G401.6 (cell line): ENCODE results near the gene PLA2G3.

Experiments
- FAIRE-seq: peaks from 2 replicates; lab custom pipeline; 2012; peaks lifted over from hg19 to GRCh38; lab: Jason Lieb, UNC

The PLA2G3 gene

DNA sequence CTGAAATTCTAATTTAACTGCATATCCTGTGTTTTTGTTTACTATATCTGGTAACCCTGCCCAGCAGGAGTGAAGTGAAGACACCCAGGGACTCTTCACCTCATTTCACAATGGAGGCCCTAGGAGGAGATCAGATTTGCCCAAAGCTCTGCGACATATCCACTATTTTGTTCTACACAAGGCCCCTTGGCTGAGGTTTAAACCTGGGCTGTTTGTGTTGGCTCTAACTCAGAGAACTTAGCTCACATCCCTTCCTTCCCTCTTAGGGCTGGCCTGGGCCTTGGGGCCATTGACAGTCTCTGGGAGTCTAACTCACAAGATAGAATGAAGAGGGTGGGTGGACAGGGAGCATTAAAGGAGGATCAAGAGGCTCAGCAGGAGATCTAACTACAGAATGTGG, 8.2 kb upstream of the PLA2G3 start:
- no peak for FAIRE-seq

DNA sequence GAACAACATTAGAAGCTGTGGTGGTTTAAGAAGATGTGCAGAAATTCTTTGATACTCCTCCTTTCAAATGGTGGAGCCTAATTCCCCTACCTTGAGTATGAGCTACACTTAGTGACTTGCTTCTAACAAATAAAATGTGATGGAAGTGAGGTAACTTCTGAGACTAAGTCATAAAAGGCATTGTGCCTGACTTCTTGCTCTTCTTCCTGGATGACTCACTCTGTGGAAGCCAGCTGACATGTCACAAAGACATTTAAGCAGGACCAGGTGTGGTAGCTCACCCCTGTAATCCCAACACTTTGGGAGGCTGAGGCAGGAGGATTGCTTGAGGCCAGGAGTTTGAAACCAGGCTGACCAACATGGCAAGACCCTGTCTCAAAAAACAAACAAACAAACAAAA, 3.9 kb upstream of the PLA2G3 start:
- FAIRE-seq, result no peak

DNA sequence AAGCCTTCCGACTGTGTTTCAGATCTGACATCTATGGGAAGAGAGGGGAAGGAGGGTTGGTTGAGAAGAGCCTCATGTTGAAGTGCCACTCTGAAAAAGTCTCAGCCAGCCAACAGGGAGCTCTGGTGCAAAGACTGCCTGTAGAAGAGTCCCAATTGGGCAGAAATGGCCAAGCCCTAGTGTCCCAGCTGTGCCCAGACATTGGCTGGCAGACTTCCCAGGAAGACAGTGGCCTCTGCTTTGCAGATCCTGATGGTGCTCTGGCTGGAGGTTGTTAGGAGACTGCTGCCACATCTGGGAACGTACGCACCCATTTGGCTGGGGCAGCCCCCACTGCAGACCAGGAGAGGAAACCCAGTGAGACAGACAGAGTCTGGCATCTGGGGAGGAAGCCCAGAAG, 3.2 kb upstream of the PLA2G3 start:
- no peak for FAIRE-seq

DNA sequence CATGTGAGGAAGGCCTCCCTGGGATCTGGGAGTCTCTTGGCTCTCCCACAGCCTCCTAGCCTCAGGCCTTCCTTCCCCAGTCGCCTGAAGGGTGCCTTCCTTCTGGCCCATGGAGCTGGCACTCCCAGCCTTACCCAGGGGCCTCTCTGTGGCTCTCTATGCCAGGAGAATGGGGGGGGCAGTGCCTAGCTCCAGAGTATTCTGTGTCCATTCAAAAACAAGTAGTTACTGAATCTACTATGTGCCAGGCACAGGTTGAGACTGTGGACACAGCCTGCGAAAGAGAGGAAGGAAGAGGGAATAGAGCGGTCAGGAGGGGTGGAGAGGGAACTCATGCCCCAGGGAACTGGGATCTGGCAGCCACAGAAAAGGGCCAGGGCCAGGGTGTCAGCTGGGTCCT, 2.7 kb upstream of the PLA2G3 start:
- FAIRE-seq, result no peak

DNA sequence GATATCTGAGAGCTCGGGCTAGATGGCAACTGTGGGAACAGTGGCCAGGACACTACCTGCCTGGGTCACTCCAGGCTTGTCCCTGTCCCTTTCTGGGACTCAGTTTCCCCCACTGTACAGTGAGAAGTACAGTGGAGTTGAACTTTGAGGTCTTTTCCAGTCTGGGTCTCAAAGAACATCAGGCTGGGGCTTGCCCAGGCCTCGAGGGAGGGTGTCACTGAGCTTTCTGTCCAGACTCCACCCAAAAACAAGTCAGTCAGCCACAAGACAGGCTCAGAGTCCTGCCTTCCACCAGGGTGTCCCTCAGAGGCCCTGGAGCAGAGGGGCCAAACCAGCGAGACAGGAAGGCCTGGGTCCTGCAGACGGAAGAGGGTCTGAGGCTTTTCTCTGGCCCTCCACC, 2.0 kb upstream of the PLA2G3 start:
- no peak for FAIRE-seq

DNA sequence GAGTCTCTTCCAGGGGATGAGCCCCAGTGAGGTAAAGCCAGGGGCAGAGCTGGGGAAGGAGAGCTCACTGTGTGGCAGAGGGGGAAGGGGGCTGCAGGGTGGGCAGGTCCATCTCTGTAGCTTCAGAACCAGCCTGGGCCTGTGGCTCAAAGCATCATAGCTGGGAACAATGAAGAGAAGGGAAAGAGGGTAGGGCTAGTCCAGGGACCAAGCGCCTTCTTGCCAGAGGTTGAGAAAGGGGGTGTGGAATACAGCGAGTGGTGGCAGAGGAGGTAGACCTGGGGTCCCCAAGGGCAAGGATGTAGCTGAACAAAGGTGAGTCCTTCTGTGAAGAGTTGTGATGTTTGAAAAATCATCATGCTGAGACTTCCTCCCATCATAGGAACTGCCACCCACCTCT, 1.2 kb upstream of the PLA2G3 start:
- no peak for FAIRE-seq

DNA sequence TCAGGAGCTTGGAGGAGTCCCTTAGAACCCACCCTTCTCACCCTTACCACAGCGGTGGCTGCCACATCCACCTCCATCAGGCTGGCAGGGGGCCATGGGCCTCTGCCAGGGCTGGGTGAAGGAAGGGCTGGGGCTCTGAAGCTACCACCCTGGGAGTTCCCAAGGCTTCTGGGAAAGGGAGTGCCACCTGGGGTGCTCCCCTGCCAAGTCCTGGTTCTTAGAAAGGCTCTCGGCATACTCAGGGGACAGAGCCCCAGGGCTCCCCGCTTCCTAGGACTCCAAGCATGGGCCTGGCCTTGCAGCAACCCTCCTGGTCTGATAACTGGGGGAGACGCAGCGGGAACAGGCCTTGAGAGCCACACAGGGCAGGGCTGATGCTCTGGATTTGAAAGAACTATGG, 438 bp upstream of the PLA2G3 start:
- FAIRE-seq, result no peak

DNA sequence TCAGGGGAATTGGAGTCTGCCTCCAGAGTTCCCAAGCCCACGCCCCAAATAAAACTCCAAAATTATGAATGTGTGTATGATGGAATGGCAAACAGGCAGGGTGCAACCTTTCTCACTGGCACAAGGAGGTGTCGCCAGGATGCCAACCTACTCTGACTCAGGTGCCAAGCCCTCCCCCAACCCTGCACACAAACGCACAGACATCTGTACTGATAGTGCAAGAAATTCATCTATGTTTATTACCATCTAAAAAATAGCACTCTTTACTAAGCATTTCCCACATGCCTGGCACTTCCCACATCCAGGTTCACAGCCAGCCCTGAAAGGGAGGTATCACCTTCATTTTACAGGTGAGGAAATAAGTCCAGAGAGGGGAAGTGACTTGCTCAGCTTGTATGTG, 1.2 kb downstream of the PLA2G3 start:
- FAIRE-seq, result no peak

DNA sequence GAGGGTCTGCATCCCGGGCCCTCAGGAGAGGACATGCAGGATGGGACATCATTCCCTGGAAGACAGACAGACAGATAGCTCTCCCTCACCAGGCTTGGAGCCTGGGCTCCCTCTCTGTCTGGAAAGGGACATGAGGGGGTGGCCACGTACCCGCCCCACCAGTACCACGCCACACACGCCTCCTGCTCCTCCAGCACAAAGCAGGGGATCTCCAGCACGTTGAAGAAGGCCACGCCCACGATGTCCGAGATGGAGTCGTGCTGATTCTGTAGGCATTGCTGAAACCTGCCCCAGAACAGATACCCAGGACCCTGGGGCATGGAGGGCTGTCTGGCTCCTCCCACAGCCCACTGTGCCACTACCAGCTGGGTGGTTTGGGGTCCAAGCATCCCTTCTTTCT, 2.2 kb downstream of the PLA2G3 start:
- no peak for FAIRE-seq

DNA sequence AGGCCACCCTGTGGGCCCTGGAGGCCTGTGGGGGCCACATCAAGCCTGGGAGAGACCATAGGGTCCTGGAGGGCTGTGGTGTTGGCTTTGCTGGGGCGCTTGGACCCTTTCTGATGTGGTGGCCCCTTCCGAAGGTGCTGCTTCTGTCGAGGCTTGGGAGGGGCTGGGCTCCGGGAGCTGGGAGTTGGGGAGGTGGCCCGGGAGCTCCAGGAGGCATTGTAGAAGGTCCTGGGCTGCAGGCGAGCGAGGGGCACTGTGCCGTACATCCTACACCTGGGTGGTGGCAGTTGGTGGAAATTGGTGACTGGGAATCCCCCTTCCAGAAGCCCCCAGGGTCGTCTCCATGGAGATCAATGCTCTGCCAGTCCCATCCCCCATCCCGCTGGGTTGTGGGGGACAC, 2.6 kb downstream of the PLA2G3 start:
- no peak for FAIRE-seq

DNA sequence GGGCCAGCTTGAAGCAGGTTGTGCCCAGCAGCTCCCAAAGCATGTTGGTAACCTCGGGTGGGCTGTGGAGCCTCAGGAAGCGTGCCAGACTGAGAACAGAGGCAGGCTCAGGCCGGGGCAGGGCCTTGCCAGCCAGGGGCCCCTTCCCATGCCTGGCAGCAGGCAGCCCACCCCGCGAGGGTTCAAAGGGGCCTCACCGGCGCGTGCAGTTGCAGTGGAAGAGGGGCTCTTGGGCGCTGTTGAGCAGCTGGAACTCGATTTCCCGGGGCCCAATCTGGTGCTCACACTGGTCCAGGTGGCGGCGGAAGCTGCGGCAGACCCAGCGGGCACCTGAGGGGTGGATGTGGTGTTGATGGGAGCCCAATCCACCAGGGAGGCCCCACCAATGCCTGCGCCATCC, 3.6 kb downstream of the PLA2G3 start:
- no peak for FAIRE-seq

DNA sequence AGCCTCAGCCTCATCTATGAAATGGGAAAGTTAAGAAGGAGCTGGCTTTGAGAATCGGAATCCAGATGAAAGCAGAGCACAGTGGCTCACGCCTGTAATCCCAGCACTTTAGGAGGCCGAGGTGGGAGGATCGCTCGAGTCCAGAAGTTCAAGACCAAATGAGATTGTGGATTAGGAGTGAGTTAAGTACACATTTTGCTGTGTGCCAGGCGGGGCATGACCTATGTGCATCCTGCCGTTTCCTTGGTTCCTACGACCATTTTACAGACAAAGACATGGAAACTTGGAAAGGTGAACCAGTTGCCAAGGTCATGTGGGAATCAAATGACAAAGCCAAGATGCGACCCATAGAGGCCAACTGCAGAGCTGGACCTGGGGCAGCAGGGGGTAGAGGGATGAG, 4.2 kb downstream of the PLA2G3 start:
- FAIRE-seq, result no peak

DNA sequence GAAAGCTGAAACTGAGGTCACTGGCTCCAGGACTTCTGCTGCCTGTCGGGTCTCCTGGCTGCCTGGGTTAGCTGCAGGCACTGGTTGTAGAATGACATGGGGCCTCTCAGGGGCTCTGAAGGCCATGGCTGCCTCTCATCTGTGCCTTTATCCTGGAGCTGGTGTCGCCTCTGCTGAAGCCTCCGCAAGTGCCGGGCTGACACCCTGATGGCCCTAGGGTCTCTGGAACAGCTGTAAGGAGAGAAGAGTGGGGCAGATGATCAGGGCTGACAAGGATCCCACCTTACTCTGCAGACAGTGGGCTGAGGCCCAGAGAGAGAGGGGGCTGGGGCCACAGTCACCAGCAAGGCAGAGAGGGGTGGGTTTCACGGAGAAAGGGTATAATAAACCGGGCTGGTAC, 4.6 kb downstream of the PLA2G3 start:
- FAIRE-seq, result no peak

DNA sequence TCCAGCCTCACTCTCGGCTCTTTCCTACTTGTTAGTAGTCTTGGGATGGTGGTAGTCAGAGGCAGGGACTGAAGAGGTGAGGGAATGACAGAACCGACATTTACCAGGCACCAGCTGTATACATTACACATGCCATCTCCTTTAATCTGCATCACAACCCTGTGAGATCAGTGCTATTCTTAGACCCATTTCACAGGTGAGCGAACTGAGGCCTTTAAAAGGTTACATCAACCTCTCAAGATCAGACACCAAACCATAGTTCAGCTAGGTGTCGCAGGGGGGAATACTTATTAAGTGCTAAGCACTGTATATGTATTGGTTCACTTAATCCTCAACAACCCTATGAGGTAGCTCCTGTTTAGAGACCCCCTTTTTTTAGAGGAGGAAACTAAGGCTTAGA, 5.6 kb downstream of the PLA2G3 start:
- no peak for FAIRE-seq

DNA sequence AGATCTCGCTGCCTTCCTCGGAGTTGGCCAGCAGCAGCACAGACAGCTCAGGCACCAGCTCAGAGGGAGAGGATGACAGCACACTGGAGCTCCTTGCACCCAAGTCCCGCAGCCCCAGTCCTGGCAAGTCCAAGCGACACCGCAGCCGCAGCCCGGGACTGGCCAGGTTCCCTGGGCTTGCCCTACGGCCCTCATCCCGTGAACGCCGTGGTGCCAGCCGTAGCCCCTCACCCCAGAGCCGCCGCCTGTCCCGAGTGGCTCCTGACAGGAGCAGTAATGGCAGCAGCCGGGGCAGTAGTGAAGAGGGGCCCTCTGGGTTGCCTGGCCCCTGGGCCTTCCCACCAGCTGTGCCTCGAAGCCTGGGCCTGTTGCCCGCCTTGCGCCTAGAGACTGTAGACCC, 6.4 kb downstream of the PLA2G3 start:
- FAIRE-seq, result no peak

DNA sequence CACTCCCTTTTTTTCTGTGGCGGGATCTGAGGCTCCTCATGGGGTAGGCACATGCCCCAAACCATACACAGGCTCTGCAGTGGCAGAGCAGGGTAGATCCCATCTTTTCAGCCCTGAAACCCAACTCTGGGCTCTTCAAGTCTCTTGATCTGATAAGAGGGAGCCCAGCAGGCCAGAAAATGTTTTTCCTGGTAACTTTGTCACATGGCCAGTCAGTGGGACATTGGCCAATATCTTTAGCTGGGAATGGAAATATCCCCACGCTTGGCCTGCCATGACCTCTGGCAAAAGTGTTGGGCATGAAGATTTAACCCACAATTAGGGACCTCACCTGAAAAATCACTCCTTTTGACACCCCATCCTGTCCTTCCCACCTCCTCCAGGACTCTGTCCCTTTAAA, 9.4 kb downstream of the PLA2G3 start:
- FAIRE-seq, result no peak

DNA sequence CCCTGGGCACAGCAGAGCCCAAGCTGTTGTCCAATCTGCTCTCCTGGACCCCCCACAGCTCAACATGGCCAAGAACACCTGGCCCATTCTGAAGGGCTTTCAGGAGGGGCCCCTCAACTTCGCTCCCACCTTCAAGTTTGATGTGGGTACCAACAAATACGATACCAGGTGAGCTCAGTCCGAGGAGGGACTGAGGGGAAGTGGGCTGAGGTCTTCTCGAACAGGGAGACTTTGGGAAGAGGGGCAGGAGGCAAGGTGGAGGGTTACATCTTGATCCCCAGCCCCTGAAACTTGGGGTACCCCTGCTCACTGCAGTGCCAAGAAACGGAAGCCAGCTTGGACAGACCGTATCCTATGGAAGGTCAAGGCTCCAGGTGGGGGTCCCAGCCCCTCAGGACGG, 12.2 kb downstream of the PLA2G3 start:
- FAIRE-seq, result no peak

DNA sequence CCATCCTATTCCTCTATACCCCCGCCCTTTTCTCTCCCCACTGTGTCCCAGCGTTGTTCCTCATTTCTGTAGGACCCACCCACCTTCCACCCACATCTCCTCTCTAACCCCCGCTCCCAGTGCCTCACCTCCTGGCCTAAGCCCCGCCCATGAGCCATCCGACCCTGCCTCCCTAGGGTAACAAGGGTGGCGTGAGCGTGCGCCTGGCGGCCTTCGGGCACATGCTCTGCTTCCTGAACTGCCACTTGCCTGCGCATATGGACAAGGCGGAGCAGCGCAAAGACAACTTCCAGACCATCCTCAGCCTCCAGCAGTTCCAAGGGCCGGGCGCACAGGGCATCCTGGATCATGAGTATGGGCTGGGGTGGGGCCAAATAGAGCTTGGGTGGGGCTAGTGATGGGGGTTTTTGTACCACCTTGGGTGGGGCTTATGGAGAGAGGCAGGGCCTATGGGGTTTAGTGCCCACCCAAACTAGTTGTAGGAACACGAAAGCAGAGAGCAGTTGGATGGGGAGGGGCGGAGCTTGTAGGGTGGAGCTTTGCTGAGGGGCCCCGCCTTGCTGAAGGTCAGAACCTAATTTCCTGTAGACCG, 13.0 kb downstream of the PLA2G3 start:
- FAIRE-seq, result no peak

DNA sequence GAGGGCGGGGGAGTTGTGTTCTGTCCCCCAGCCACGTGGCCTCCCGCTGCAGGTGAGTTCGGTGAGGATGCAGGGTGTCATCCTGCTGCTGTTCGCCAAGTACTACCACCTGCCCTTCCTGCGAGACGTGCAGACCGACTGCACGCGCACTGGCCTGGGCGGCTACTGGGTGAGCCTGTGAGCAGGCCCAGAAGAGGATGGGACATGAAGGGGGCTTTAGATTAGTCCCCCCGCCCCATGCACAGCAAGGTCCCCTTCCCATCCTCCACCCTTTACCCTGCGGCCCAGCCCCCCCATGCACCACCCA, 13.5 kb downstream of the PLA2G3 start:
- no peak for FAIRE-seq

DNA sequence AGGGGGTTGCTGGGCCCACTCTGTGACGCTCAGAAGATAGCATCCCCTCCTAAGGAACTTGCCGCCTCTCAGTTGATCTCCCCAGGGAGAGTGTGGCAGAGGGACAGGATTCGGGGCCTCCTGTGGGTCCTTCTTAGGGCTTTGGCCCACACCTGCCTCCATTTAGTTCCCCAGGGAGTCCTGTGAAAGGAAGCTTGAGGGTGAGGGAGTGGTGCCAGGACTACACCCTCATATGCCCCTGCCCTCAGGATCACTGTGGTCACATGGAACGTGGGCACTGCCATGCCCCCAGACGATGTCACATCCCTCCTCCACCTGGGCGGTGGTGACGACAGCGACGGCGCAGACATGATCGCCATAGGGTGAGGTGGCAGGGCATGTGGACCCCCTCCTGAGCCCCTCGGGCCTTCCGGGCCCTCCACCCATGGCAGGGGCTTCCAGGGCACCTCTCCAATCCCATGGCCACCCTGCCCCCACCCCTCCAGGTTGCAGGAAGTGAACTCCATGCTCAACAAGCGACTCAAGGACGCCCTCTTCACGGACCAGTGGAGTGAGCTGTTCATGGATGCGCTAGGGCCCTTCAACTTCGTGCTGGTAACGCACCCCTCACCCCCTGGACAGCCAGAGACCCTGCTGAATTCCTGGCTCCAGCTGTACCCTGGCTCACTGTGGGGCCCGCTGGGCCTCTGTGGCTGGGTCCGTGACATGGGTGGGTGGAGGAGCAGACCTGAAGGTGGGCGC, 14.0 kb downstream of the PLA2G3 start:
- no peak for FAIRE-seq

DNA sequence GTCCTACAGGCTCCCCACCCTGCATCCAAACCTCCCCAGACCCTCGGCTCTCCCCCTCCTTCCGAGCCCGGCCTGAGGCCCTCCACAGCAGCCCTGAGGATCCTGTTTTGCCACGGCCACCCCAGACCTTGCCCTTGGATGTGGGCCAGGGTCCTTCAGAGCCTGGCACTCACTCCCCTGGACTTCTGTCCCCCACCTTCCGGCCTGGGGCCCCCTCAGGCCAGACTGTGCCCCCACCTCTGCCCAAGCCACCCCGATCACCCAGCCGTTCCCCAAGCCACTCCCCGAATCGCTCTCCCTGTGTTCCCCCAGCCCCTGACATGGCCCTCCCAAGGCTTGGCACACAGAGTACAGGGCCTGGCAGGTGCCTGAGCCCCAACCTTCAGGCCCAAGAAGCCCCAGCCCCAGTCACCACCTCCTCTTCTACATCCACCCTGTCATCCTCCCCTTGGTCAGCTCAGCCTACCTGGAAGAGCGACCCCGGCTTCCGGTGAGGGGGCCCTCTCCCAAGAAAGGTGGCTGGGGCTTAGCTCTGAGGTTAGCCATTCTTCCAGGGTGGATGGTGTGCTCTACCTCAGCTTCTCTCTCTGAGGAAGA, 14.7 kb downstream of the PLA2G3 start:
- no peak for FAIRE-seq

DNA sequence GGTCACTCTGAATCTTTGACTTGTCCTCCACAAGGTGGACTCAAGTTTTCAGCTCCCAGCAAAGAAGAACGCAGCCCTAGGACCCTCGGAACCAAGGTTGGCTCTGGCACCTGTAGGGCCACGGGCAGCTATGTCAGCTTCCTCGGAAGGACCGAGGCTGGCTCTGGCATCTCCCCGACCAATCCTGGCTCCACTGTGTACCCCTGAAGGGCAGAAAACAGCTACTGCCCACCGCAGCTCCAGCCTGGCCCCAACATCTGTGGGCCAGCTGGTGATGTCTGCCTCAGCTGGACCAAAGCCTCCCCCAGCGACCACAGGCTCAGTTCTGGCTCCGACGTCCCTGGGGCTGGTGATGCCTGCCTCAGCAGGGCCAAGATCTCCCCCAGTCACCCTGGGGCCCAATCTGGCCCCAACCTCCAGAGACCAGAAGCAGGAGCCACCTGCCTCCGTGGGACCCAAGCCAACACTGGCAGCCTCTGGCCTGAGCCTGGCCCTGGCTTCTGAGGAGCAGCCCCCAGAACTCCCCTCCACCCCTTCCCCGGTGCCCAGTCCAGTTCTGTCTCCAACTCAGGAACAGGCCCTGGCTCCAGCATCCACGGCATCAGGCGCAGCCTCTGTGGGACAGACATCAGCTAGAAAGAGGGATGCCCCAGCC, 15.4 kb downstream of the PLA2G3 start:
- no peak for FAIRE-seq

DNA sequence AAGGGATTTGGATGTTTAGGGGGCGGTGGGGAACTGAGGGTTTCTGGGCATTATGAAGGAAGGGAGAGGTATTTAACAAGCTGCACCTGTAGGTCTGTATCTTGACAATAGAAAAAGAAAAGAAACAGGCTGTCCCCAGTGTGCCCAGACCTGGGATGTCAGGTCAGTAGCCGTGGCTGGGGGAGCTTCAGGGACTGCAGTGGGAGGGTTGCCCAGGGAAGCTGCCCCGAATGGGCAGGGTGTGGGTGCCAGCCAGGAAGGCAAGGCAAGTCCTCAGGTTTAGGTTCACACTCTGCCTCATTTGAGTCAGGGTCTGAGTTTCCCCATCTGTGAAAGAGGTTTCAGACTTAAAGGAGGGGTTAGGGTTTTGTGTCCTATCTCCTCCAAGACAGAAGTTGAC, 16.0 kb downstream of the PLA2G3 start:
- FAIRE-seq, result no peak

DNA sequence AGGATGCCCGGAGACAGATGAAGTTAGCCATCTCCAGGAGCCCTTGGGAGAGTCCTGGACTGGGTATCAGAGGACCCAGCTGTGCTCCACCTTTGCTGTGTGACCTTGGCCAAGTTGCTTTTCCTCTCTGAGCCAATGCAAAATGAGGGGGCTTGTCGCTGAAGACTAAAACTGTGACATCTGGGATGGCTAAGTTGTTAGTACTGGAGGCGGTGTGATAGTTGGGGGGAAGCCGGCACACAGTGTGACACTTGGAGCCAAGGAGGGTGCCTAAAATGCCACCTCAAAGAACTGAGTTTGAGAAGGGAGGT, 17.1 kb downstream of the PLA2G3 start:
- no peak for FAIRE-seq
